GM20431 (cell line): ENCODE results near the gene LIFR.
"Not testable (repeated sequence)": the region's sequence is repeated elsewhere in the genome, so short reads cannot be mapped to it uniquely, and the experiment has no call there.

Experiments used
- in situ Hi-C: fragments of 300-500 bp; cut with MseI, MboI; formaldehyde crosslinking; loops from one replicate; pipeline ENCODE4 v1.15.0; 2020; ENCODE audit warnings: low sequenced_read_pairs; ENCODE audit not compliant: unreplicated experiment

LIFR gene

GRCh38 chr5:38529955-38530646, 26.3 kb downstream of the LIFR start:
- in situ Hi-C loops = no loop called here

- in situ Hi-C loops = no loop called here
Measured at GRCh38 chr5:38528162-38528703, 28.2 kb downstream of the LIFR start.

- in situ Hi-C loops = no loop called here
Measured at GRCh38 chr5:38527475-38527874, 29.0 kb downstream of the LIFR start.

GRCh38 chr5:38524022-38524421, 32.4 kb downstream of the LIFR start:
- in situ Hi-C loops = no loop called here

- in situ Hi-C loops = no loop called here
Measured at GRCh38 chr5:38519476-38519875, 37.0 kb downstream of the LIFR start.

GRCh38 chr5:38518341-38518740, 38.1 kb downstream of the LIFR start:
- in situ Hi-C loops = no loop called here

DNA sequence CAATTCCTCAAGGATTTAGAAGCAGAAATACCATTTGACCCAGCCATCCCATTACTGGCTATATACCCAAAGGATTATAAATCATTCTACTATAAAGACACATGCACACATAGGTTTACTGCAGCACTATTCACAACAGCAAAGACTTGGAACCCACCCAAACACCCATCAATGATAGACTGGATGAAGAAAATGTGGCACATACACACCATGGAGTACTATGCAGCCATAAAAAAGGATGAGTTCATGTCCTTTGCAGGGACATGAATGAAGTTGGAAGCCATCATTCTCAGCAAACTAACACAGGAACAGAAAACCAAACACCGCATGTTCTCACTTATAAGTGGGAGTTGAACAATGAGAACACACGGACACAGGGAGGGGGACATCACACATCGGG, 39.8 kb downstream of the LIFR start:
- in situ Hi-C loops = not testable (repeated sequence)

- in situ Hi-C loops = no loop called here
Measured at GRCh38 chr5:38515646-38516045, 40.8 kb downstream of the LIFR start.

- in situ Hi-C loops = no loop called here
Measured at GRCh38 chr5:38515092-38515491, 41.4 kb downstream of the LIFR start.

GRCh38 chr5:38509185-38509584, 47.3 kb downstream of the LIFR start:
- in situ Hi-C loops = no loop called here

GRCh38 chr5:38506302-38506701, 50.1 kb downstream of the LIFR start:
- in situ Hi-C loops = no loop called here

DNA sequence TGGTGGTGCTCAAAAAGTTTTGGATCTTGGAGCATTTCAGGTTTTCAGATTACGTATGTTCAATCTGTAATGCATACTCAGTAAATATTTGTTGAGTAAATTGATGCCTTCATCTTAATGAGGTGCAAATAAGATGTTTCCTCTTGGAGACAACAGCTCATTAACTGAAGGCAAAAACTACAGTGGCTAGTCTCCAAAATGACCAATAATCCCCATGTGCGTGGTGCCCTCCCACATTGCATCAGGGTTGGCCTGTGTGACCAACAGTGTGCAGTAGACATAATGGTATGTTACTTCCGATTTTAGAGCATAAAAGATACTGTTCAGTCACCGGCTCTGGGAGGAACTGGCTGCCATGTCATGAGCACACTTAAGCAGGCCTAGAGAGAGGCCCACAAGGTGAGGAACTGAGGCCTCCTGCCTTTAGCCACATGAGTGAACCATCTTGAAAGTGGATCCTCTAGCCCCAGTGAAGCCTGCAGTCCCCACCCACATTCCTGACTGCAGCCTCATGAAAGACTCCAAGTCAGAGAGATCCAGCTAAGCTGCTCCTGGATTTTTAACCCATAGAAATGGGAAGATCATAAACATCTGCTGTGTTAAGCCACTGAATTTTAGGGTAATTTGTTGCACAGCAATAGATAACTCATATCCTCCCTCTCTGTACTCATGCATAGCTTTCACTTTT, 55.7 kb downstream of the LIFR start:
- in situ Hi-C loops = no loop called here

GRCh38 chr5:38497946-38498345, 58.5 kb downstream of the LIFR start:
- in situ Hi-C loops = no loop called here

DNA sequence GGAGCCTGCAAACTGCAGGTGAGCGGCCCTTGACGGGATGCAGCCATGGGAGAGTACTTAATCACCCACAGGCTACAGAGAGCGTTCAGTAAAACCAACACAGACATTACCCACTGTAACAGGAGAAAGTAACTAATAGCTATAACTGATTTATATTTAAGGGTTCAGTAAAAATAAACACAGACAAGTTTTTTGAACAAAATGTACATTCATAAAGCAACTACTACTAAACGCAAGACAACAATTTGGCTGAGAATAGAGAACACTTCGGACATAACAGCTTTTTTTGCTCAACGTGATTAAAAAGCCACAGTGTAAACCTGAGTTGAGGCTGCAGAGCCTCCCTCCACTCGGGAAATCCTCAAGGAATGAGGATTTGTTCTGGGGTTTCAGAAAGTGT, 61.7 kb downstream of the LIFR start:
- in situ Hi-C loops = no loop called here

- in situ Hi-C loops = no loop called here
Measured at GRCh38 chr5:38494175-38494574, 62.3 kb downstream of the LIFR start.

DNA sequence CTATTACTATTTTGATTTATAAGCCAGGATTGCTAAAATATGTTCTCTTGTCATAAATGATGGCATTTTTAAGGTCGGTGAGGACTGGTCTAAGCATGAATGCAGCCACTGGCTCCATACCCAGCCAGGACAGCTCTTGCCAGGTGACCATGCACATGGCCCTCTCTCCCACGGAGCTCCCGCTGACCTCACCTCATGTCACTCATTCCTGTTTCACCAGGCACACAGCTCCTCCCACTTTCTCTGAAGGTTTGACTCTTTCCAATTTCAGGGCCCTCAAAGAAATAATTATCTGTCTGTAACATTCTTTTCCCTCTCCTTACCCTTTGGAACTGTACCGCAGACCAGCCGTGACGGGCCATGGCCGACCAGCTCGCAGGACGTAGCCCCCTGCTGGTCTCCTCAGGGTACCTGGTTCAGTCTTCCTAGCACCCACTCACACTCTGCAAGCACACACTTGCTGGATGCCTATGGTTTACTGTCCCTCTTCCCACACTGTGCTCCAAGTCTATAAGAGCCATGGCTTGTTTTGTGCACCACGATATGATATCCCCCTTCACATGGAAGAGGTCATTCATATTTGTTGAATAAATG, 72.5 kb downstream of the LIFR start:
- in situ Hi-C loops = no loop called here

- in situ Hi-C loops = no loop called here
Measured at GRCh38 chr5:38479315-38479904, 77.0 kb downstream of the LIFR start.

DNA sequence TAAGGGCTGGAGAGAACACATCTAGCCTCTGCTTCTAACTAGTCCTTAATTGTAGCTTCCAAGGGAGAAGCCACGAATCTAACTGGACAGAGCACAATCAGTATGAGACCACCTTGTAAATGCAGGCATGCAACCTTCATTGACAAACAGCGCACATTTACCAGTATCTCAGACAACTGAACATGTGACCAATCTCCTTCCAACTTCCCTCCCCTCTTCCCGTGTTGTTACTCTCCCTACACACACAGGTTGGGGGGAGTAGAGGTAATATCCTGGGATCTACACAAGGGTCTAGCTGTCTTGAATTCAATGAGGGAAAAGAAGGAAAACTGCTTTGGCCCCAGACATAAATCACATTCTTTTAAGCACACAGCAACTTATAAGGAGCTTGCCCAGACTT, 77.6 kb downstream of the LIFR start:
- in situ Hi-C loops = no loop called here

- in situ Hi-C loops = no loop called here
Measured at GRCh38 chr5:38478166-38478565, 78.3 kb downstream of the LIFR start.

- in situ Hi-C loops = no loop called here
Measured at GRCh38 chr5:38473008-38473407, 83.4 kb downstream of the LIFR start.

DNA sequence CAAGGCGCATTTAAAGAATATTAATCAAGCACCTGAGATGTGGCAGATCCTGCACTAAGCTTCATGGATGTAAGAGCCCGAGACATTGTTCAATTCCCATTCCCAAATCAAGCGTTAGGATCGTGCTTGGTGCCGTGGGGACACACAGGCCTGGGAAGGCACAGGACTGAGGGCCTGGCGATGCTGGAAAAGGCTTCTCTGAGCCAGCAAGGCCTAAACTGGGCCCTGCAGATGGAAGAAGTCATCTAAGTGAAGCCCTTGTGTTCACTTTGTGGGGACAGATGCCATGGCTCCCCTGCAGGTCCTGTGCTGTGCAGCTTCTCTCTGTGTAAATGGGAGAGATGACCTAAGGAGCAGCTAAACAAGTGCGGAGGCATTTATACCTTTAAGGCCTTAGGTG, 83.9 kb downstream of the LIFR start:
- in situ Hi-C loops = no loop called here
